HG02642 (cell line): ENCODE data around the gene AGRN.
"Not testable (repeated sequence)": the region's sequence is repeated elsewhere in the genome, so short reads cannot be mapped to it uniquely, and the experiment has no call there.

Experiments used
- ATAC-seq: cut with Tn5 transposase; IDR thresholded peaks from one replicate; pipeline ENCODE4 v1.9.1; 2021; ENCODE audit warnings: mild to moderate bottlenecking; ENCODE audit not compliant: unreplicated experiment, poor library complexity

Gene AGRN

DNA sequence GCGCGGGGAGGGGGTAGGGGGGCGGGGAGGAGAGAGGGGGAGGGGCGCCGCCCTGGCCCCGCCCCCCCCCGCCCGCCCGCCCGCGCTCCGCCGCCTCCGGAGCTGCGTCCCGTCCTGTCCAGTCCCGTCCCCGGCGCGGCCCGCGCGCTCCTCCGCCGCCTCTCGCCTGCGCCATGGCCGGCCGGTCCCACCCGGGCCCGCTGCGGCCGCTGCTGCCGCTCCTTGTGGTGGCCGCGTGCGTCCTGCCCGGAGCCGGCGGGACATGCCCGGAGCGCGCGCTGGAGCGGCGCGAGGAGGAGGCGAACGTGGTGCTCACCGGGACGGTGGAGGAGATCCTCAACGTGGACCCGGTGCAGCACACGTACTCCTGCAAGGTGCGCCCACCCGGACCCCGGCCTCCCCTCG lies at the start of gene AGRN:
TSS of gene AGRN (plus strand) at position 121 of the 405 bp plus-strand sequence. CDS start at position 174, 53 bp downstream.
- ATAC-seq, result peak; percentile 41

DNA sequence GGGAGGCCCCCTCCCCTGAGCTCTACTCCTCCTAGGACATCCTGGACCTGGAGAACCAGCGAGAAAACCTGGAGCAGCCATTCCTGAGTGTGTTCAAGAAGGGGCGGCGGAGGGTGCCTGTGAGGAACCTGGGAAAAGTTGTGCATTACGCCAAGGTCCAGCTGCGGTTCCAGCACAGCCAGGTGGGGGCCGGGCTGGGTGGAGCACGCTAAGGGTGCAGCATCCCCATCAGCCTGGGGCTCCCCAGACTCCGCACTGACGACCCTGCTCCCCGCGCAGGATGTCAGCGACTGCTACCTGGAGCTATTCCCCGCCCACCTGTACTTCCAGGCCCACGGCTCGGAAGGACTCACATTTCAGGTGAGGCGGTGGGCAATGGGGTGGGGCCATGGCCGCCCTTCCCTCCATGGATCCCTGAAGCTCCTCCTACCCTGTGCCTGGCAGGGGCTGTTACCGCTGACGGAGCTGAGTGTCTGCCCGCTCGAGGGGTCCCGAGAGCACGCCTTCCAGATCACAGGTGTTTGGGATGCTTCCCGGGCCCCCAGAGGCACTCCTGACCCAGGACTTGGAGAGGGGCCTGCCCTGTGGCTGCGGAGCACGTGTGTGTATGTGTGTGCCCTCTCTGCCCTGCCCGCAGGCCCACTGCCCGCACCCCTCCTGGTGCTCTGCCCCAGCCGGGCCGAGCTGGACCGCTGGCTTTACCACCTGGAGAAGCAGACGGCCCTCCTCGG lies 49.5 kb upstream of the AGRN start:
- ATAC-seq, result no peak

DNA sequence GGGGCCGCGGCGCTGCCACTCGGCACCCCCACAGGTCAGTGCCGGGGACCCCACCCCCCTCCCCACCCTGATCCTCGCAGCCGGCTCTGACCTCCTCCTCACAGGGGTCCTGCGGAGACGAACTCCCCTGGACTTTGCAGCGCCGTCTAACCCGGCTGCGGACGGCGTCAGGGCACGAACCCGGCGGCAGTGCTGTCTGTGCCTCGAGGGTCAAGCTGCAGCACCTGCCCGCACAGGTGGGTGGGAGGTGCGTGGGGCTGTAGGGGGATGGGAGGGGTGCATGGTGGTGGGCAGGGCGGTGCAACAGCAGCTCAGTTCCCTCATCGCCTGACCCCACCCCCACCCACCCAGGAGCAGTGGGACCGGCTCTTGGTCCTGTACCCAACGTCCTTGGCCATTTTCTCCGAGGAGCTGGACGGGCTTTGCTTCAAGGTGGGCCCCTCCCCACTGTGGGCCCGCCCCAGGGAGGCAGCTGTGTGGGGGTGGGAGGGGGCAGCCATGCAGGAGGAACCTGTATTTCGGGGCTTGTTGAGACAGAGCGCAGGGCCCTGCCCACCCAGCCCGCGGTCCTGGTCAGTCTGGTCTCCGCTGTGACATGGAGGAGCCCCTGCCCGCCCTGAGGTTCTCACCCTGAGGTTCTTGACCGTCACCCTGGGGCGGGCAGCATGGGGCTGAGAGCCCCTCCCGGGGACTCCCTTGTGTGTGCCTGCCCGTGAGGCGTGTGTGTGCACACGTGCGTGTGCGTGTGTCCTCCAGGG lies 48.8 kb upstream of the AGRN start:
- no peak for ATAC-seq

DNA sequence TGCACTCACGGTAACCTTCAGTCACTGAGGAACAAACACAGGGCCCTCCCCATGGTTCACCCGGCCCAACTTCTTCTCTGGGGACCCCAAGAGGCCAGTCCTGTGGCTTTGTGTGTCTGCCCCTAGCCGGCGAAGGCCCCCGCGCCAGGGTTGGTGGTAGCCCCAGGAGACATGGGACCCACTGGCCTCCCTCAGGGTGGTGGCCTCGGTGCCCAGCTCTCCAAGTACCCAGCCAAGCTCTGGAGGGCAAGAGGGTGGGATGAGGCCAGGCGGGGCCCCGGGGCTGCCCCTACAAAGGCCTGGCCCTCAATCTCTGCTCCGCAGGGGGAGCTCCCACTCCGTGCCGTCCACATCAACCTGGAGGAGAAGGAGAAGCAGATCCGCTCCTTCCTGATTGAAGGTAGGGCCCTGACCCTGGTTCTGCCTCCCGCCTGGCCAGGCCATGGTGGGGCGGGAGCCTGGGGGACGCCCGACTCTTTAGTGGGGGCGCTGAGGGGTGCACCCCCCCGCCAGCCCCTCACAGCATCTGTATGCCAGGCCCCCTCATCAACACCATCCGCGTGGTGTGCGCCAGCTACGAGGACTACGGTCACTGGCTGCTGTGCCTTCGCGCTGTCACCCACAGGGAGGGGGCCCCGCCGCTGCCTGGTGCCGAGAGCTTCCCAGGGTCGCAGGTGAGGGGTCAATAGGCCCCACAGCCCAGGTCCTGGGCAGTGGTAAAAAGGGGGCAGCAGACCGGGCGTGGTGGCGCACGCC lies 48.0 kb upstream of the AGRN start:
- ATAC-seq, result no peak

DNA sequence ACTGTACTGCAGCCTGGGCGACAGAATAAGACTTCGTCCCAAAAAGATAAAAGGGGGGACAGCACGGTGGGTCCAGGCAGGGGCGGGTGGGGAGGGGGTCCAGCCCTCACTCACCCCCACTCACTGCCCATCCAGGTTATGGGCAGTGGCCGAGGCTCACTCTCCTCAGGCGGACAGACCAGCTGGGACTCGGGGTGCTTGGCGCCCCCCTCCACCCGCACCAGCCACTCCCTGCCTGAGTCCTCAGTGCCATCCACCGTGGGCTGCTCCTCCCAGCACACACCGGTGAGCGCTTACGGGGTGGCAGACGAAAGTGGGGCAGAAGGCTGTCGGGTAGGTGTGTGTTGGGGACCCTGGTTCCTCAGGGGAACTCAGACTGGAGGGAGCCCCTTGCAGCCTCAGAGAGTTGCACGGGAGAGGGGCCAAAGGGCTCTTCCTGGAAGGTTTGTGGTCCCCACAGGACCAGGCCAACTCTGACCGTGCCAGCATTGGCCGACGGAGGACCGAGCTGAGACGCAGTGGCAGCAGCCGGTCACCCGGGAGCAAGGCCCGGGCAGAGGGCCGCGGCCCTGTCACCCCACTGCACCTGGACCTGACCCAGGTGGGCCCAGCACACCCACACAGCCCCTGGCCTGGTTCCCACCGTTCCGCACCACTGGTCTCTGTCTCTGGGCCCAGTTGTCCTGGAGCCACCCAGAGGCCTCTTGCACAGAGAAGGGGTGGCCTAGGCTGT lies 47.0 kb upstream of the AGRN start:
- ATAC-seq, result no peak

DNA sequence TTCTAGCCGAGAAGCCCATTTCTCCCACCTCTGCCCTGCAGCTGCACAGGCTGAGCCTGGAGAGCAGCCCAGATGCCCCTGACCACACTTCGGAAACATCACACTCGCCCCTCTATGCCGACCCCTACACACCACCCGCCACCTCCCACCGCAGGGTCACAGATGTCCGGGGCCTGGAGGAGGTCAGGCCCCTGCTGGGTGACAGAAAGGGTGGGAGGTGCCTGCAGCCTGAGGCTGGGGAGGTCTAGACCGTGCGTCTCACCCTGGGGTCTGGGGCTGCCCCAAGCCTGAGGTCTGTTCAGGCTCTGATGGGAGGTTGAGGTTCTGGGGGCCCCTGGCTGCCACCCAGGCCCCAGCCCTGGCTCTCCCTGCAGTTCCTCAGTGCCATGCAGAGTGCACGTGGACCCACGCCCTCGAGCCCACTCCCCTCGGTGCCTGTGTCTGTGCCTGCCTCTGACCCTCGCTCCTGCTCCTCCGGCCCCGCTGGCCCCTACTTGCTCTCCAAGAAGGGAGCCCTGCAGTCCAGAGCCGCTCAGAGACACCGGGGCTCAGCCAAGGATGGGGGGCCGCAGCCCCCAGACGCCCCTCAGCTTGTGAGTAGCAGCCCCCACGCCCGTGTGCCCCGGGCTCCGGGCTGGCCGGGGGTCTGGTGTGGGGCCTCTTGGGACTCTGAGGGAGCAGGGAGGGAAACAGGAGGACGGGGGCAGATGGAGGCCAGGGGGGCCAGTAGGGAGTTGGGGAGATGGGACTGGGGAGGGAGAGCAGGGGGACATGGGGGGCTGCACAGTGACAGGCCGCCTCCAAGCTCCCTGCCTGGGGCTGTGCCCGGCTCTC lies 46.2 kb upstream of the AGRN start:
- ATAC-seq, result no peak

DNA sequence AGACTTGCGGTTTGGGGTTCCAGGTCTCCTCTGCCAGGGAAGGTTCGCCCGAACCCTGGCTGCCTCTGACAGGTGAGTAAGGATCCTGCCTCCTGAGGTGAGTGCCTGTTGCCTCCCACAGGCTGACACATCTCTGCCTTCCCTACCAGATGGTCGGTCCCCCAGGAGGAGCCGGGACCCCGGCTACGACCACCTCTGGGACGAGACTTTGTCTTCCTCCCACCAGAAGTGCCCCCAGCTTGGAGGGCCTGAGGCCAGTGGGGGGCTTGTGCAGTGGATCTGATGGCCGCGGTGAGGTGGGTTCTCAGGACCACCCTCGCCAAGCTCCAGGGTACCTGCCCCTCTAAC lies 45.7 kb upstream of the AGRN start:
- no peak for ATAC-seq

DNA sequence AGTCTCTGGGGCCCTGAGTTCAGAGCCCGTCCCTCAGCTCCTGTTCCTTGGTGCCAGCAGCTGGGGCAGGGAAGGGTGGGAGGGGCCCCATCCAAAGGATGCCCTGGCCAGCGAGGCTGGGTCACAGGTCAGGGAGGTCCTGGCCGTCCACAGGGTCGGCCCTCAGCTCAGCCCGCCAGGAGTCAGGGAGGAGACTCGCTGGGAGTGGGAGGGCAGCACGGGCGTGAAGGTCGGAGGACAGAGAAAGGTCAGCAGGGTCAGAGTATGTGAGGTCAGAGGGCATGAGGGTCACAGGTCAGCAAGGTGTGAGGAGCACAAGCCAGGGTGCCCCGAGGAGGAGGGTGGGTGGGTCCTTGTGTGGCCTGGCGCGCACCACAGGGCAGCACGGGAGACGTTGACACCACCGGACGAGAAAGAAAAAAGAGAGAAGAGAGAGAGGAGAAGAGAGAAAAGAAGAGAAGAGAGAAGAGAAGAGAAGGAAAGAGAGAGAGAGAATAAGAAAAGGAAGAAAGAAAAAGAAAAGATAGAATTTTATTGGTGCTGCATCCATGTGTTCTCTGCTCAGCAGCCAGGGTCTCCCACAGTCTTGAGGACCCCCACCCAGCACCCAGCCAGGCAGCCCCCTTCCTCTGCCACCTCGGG lies 45.1 kb upstream of the AGRN start:
- ATAC-seq, result no peak

DNA sequence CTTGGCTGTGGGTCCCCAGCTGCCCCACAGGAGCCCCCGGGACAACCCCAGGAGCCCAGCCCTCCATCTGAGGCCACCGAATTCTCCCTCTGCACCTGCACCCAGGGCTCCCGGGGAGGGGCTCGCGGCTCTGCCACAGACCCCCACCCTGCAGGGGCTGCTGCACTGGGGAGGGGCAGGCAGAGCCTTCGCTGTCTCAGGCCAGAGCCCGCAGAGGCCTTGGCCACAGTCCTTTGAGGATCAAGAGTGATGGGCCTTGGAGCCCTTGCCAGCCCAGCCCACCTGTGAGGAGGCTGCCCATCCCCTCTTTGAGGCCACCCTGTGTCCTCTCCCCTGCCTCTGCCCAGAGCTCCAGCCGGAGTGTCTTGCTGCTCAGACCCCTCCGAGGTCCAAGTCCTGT lies 44.6 kb upstream of the AGRN start:
- no peak for ATAC-seq

DNA sequence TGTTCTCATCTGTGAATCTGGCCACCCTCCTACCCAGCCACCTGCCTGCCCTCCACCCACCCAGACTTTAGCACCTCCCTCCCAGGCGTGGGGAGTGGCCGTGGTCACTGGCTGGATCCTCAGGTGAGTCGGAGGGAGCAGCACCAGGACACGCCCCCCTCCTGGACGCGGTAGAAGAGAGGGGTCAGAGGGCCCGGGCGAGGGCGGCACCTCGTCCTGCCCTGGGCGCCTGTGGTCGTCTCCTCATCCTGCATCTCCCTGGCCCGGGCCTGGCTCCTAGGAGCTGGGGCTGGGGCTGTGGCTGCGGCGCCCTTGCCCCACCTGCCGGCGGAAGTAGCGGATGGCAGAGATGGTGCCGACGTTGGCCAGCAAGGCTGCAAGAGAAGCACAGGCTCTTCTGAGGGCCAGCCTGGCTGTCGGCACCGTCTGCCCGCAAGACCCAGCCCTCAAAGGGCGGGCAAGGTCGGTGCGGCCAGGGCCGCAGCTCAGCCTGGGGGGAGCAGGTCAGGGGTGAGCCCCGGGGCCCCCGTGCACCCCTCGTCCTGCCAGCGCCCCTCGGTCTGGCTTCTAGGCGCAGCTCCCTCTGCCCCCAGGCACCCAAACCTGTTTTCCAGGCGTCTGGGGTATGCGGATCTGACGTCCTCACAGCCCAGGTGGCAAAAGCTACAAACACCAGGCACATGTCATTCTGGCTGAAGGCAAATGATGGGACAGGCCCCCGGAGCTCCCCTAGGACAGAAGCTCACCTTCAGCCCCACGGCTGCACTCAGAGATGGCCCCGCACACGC lies 43.8 kb upstream of the AGRN start:
- peak; percentile 41 for ATAC-seq

DNA sequence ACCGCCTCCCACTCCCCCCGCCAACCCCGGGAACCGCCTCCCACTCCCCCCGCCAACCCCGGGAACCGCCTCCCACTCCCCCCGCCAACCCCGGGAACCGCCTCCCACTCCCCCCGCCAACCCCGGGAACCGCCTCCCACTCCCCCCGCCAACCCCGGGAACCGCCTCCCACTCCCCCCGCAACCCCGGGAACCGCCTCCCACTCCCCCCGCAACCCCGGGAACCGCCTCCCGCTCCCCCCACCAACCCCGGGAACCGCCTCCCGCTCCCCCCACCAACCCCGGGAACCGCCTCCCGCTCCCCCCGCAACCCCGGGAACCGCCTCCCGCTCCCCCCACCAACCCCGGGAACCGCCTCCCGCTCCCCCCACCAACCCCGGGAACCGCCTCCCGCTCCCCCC lies 43.1 kb upstream of the AGRN start:
- not testable (repeated sequence) for ATAC-seq

DNA sequence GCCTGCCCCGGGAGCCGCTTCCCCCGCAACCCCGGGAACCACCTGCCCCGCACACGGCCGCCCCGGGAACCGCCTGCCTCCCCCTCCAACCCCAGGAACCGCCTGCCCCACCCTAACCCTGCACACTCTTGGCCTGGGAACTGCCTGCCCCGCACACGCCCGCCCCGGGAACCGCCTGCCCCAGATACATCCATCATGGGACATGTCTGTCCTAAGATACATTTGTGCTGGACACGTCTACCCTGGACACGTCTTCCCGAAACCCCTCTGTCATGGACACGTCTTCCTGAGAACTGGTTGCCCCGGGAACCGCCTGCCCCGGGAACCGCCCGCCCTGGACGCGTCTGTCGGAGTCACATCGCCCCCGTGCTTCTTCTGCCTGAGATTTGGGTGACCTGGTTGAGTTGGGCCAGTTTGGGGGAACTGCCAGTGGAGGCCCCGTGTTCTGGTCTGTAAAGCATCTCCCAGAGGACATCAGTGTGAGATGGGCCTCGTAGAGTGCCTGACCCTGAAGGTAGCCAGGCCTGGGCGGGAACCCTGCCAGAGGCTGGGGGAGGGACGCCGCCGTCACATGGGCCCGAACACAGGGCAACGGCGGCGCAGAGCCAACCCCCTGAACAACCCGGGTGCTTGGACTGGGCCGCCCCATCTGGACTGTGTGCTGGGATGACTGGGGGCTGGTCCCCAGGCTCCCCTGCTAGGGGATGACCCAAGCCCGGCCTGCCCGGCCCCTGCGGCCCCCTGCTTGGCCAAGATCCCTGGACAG lies 41.7 kb upstream of the AGRN start:
- no peak for ATAC-seq

DNA sequence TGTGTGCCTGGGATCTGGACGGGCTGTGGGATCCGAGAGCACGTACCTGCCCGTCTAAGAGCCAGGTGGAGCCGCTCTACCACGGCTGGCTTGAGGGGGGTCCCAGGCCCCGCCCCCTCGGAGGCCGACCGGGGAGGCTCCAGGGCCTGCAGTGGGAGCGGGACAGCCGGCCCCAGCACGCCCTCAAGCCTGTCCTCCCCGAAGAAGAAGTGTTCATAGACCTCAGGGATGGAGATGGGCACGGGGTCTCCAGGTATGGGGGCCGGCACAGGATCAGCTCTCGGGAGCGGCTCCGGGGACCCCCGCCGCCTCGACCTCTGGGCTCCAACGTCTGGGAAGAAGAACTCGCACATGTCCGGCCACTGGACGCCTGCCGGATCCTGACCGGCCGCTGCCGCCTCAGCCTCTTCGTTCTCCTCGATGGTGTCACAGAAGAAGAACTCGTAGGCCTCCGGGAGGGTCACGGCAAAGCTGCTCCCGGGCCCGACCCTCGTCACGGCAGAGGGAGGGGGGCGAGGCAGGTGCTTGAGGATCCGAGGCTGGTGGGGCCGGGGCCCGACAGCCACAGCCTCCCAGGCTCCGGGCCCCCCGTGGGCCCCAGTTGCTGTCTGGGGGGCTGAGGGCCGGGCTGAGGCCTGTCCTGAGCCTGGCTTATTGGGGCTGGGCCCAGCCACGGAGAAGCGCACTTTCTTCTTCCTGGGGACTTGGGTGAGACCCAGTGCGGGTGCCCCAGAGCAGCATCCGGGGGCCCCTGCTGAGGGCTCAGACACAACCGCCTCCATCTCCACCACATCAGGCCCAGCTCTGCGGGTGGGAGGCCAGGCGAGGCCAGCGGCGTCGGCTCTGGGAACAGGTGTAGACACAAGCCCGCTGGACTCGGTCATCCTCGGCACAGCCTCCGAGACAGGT lies 40.8 kb upstream of the AGRN start:
- no peak for ATAC-seq

DNA sequence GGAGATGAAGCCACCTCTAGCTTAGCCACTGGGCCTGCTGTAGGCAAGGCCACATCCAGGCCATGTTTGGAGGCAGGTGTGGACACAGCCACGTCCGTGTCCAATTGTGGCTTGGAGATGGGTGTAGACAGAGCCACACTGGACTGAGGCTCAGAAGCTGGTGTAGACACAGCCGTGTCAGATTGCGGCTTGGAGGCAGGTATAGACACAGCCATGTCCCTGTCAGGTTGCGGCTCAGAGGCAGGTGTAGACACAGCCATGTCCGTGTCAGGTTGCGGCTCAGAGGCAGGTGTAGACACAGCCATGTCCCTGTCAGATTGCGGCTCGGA lies 40.2 kb upstream of the AGRN start:
- ATAC-seq, result no peak

DNA sequence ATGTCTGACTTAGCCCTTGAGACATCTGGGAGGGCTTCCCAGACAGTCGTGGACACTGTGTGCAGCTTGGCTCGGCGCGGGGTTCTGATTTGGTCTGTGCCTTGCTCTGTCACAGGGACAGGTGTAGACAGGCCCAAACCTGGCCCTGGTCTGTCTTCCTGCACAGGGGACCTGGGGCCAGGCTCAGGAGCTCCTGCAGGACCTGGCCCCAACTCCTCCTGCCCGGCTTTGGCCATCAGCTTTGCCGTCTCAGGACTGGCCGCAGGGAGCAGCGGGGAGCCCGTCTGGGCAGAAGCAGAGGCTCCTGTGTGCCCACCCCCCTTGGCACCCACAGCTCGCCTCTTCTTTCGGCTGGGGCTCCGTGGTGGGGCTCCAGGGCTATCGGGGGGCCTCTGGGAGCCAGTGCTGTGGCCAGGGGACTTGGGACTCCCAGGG lies 39.8 kb upstream of the AGRN start:
- ATAC-seq, result no peak

DNA sequence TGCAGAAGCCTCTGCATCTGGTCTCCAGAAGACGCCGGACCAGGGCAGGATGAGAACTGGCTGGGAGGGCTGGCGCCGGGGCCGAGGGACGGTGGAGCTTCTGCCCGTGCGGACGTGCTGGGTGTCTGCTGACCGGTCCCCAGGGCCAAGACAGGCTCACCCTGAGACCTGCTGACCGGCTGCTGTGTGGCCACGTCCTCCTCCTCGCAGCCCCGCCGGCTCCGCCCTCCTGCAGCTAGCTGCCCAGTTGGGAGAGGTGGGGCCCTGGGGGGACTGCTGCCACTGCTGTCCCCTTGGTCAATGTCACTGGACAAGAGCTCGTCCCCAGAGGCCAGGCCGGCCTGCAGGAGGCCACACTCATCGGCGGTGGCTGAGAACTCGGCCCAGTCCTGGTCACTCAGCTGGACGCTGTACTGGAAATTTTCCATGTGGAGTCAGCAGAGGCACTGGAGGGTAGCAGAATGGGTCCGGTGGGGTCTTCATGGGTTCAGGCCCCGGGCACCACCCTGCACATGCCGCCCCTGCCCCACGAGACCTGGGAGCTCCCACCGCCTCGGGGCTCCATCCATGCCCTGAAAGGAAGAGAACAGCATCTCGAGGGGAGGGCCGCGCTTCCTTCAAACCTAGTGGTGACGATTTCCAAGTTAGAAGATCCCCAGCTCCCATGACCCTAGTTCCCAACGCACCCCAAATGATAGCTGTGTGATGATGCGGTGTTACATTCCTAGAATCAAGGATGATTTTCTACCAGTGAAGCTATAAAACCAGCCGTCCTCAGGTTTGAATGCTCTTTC lies 39.1 kb upstream of the AGRN start:
- no peak for ATAC-seq
